GM12878 (cell line): ENCODE results near the gene LNX2.

Experiments
- BRCA1 ChIP-seq: IDR thresholded peaks from 2 replicates; pipeline ENCODE4 v1.6.1; 2011; ENCODE audit warnings: low read depth, low read length, improper control_type of control experiment
- CTCF ChIP-seq, 3 experiments: IDR thresholded peaks in 2 of 3; conservative IDR thresholded peaks in 1 of 3; 2 replicates each; pipeline ENCODE4 v1.5.1; 2011; ENCODE audit warnings: low read depth in 3 of 3, low read length in 3 of 3, mild to moderate bottlenecking in 3 of 3, control low read depth in 2 of 3, moderate library complexity in 2 of 3, inconsistent platforms in 1 of 3, mixed read lengths in 1 of 3; ENCODE audit not compliant: control insufficient read depth in 2 of 3, insufficient read depth in 1 of 3; ENCODE audit errors: extremely low read depth in 1 of 3
- JUND ChIP-seq: IDR thresholded peaks from 2 replicates; pipeline ENCODE4 v1.6.1; 2012; ENCODE audit warnings: low read depth, mild to moderate bottlenecking, low read length, improper control_type of control experiment, moderate library complexity
- LARP7 ChIP-seq: fragments of 450-650 bp; IDR thresholded peaks from 2 replicates; pipeline ENCODE4 v1.6.1; 2017; ENCODE audit warnings: mild to moderate bottlenecking
- RAD51 ChIP-seq: fragments of 450-650 bp; IDR thresholded peaks from 2 replicates; pipeline ENCODE4 v1.6.1; 2016; ENCODE audit warnings: moderate library complexity, mild to moderate bottlenecking, inconsistent platforms
- SKIL ChIP-seq: fragments of 450-650 bp; IDR thresholded peaks from 2 replicates; pipeline ENCODE4 v1.6.1; 2017; ENCODE audit warnings: mild to moderate bottlenecking, low read depth, inconsistent platforms; ENCODE audit not compliant: poor library complexity, severe bottlenecking
- STAT3 ChIP-seq: IDR thresholded peaks from 2 replicates; pipeline ENCODE4 v1.6.1; 2011; ENCODE audit warnings: low read depth, low read length, improper control_type of control experiment
- TCF3 ChIP-seq: IDR thresholded peaks from 2 replicates; pipeline ENCODE4 v1.6.1; 2012; ENCODE audit warnings: low read depth, mild to moderate bottlenecking, low read length, borderline replicate concordance; ENCODE audit not compliant: insufficient read depth
- ZZZ3 ChIP-seq: IDR thresholded peaks from 2 replicates; pipeline ENCODE4 v1.6.1; 2011; ENCODE audit warnings: low read depth; ENCODE audit not compliant: control insufficient read depth, insufficient read length

GRCh38 chr13:27524981-27525975 lies 95.1 kb downstream of the LNX2 start:
- TF ChIP-seq ZZZ3: no peak
- TF ChIP-seq CTCF (IDR thresholded peaks at IDR 0.05 in 2 of 3, conservative IDR thresholded peaks at IDR 0.05 in 1 of 3; ENCODE audit: control insufficient read depth in 2 of 3, extremely low read depth in 1 of 3, insufficient read depth in 1 of 3, low read depth in 3 of 3, low read length in 3 of 3): no peak
- TF ChIP-seq STAT3: no peak
- no peak for TF ChIP-seq JUND
- TF ChIP-seq LARP7: no peak
- no peak for TF ChIP-seq SKIL
- TF ChIP-seq TCF3: no peak
- TF ChIP-seq BRCA1: no peak
- TF ChIP-seq RAD51: no peak
